Aorta (tissue), 5 donors: ENCODE data around the gene POLA1. TPM values are rescaled to one million over a fixed set of nuclear protein-coding genes. Genes with fewer than 3 reads are reported as not detected.
"Not testable (repeated sequence)": the region's sequence is repeated elsewhere in the genome, so short reads cannot be mapped to it uniquely, and the experiment has no call there.

Source experiments
- ATAC-seq: fragments of 200-7000 bp; cut with Tn5 transposase; one replicate; pipeline ENCODE4 v1.9.1; 2022; ENCODE audit warnings: moderate library complexity; ENCODE audit not compliant: low FRiP score
- DNase-seq, 2 donors: peaks; one replicate each; pipeline ENCODE4 v3.0.0-alpha.2; 2020
- H3K27ac ChIP-seq, 2 donors: one replicate each; pipeline ENCODE4 v1.5.1; 2013; ENCODE audit warnings: low read length in 2 of 2, mild to moderate bottlenecking in 2 of 2, moderate library complexity in 2 of 2, control low read depth in 1 of 2, inconsistent platforms in 1 of 2, low read depth in 1 of 2
- H3K27me3 ChIP-seq, 2 donors: one replicate each; pipeline ENCODE4 v1.6.1; 2013; ENCODE audit warnings: control low read depth in 1 of 2, low read length in 1 of 2, mild to moderate bottlenecking in 1 of 2, moderate library complexity in 1 of 2; ENCODE audit not compliant: insufficient read depth in 2 of 2, control insufficient read depth in 1 of 2
- H3K36me3 ChIP-seq, 2 donors: one replicate each; pipeline ENCODE4 v1.6.1; 2013; ENCODE audit warnings: control low read depth in 1 of 2, low read length in 1 of 2, mild to moderate bottlenecking in 1 of 2; ENCODE audit not compliant: insufficient read depth in 2 of 2, control insufficient read depth in 1 of 2
- H3K4me1 ChIP-seq, 2 donors: one replicate each; pipeline ENCODE4 v1.6.1; 2013; ENCODE audit warnings: low read length in 2 of 2, control low read depth in 1 of 2, mild to moderate bottlenecking in 1 of 2, moderate library complexity in 1 of 2; ENCODE audit not compliant: insufficient read depth in 2 of 2, control insufficient read depth in 1 of 2
- H3K4me3 ChIP-seq, 2 donors: one replicate each; pipeline ENCODE4 v1.5.1; 2013; ENCODE audit warnings: low read length in 2 of 2, control low read depth in 1 of 2, mild to moderate bottlenecking in 1 of 2
- H3K9me3 ChIP-seq: one replicate; pipeline ENCODE4 v1.6.1; 2013; ENCODE audit warnings: mild to moderate bottlenecking, low read length; ENCODE audit not compliant: control insufficient read depth
- WGBS, 2 donors: extraction: QIAGEN DNeasy Blood & Tissue Kit; methylation state at CpG; one replicate each; pipeline ENCODE4 v1.1.7; 2013; 5-methylcytosine and 5-hydroxymethylcytosine counted together
- intact Hi-C, 2 donors: fragments of 100-400 bp; cut with DNase I; formaldehyde crosslinking; loops; one replicate each; pipeline versions ENCODE4 v1.14.2 to v1.15.0; 2022
- polyA plus RNA-seq, 2 donors: library from polyadenylated mRNA; stranded (reverse); fragments of 200-250 nt; gene quantifications; one replicate each; pipeline ENCODE4 v1.2.3, GENCODE V29; 2013
- total RNA-seq, 2 donors: library from RNA; stranded (reverse); fragmentation: NEBNext Ultra II Directional; extraction: Animal tissue kit (Norgen Biotek cat#: 25700); gene quantifications; one replicate each; pipeline ENCODE4 v1.2.1, GENCODE V29; 2021
- donor health status: healthy with polysubstance abuse.
- donor health status: Bipolar disorder and iron deficiency.
- donor health status: DM: no; HTN: no; CAD: no.
- donor health status: DM: no; HTN: no; CAD: no.
- donor health status: DM: yes; HTN: yes; CAD: no.

POLA1 gene
- total and polyA plus RNA-seq, 4 donors: 1.6 to 15.6 (median 6.7) TPM

DNA sequence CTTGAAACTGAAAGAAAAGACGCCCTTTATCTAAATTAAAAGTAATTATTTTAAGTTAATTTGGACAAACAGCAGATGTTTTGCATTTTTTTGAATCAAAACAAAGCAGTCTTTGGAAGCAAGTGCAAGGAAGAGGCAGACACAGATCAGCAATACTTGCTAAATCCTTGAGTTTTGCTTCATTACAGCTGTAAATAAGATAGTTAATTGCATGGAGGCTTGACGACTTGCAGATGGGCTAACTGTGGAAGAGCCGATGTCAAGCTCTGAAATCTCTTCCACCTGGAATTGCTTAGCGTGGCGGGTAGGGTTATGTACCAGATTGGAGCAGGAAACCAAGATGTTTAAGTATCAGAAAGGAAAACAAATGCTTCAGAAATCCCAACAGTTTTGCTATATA lies 148.8 kb downstream of the POLA1 start:
- Histone ChIP-seq H3K9me3 (no peaks in the 10 kb centered on the region), H3K4me3 (no peak overlapping the region), H3K4me1 (no peaks in the 10 kb centered on the region), H3K36me3 (no peaks in the 10 kb centered on the region), H3K27me3 (no peaks in the 10 kb centered on the region), H3K27ac (no peak overlapping the region)
- ATAC-seq (no peak), DNase-seq (no peak)
- 25 to 28% methylated on average over 5 of the region's 5 CpGs for WGBS, 2 donors
- intact Hi-C loops: no loop called here

DNA sequence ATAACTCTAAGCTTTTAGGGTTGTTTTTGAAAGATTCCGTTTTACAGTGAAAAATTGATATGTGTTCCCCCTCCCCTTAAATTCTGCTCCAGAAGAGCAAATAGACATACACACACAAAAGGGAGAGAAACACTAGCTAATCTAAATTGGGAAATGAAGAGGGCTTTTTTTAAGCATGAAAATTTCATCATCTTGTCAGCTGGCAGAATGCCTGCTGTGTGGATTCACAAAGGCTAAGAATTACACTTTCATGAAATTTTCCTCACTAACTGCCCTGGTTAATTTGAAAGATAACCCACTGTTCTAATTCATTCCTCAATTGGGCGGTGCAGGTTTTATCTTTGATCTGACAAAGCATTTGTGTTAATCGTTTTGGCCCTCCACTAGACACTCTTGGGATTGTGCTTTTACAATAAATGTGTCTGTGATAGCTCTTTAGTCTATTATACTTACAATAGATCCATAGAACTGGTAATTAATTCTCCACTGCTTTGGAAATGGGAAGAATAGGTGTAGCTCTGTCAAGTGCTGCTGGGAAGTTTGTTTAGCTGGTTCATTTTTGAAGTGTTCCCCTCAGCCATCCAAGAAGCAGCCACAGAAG lies 152.9 kb downstream of the POLA1 start:
- H3K9me3 ChIP-seq: no peaks in the 10 kb centered on the region
- H3K4me1 ChIP-seq: no peaks in the 10 kb centered on the region
- no peak overlapping the region for H3K27ac ChIP-seq
- intact Hi-C loops: no loop called here
- H3K4me3 ChIP-seq: no peak overlapping the region
- H3K27me3 ChIP-seq: no peaks in the 10 kb centered on the region
- WGBS, 2 donors: 41 to 81% methylated on average over 3 of the region's 3 CpGs
- ATAC-seq (no peak), DNase-seq (no peak)
- no peaks in the 10 kb centered on the region for H3K36me3 ChIP-seq

DNA sequence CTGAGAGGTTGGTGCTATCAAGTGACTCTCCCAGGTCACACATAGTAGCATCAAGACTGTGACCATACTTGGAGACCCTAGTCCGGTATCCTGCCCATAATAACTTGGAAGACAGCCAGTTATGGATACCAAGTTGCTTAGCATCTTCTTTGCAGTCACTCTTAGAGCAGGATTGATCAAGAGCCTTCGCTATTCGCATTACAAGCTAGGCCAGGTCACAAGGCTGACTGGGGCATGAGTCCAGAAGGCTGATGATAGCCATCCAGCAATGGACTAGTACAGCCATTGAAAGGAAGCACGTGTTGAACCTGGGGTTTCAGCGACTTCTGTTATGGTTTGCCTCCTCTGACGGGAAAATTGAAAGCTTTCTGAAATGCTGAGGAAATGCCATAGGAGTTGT lies 157.6 kb downstream of the POLA1 start:
- 77 to 97% methylated on average over 6 of the region's 6 CpGs for WGBS, 2 donors
- no peaks in the 10 kb centered on the region for H3K27me3 ChIP-seq
- H3K36me3 ChIP-seq: no peaks in the 10 kb centered on the region
- ATAC-seq (no peak), DNase-seq (no peak)
- no peaks in the 10 kb centered on the region for H3K9me3 ChIP-seq
- no peaks in the 10 kb centered on the region for H3K4me1 ChIP-seq
- H3K27ac ChIP-seq: no peak overlapping the region
- no peak overlapping the region for H3K4me3 ChIP-seq
- intact Hi-C loops: no loop called here

DNA sequence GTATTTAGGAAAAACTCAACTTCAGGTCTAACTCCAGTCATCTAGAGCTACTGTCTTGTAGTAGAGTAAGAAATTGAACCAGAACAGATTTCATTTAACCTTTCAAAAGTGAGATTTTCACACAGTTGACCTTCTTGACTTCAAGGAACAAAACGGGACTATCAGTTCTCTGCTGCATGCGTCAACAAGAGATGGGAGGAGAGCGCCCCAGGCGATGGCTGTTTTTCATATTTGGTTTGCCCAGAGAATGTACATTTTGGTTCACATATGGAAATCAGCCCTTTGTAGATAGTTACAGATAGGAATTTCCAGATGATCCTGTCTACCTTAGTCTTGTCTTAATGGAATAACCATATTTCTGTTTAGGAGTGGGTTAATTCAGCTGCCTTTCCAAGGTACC lies 158.1 kb downstream of the POLA1 start:
- no peak overlapping the region for H3K4me3 ChIP-seq
- WGBS, 2 donors: 79 to 97% methylated on average over 4 of the region's 4 CpGs
- intact Hi-C loops: no loop called here
- no peak overlapping the region for H3K27ac ChIP-seq
- no peaks in the 10 kb centered on the region for H3K4me1 ChIP-seq
- no peak for ATAC-seq
- H3K27me3 ChIP-seq: no peaks in the 10 kb centered on the region
- no peaks in the 10 kb centered on the region for H3K9me3 ChIP-seq
- no peaks in the 10 kb centered on the region for H3K36me3 ChIP-seq
- no peak for DNase-seq

DNA sequence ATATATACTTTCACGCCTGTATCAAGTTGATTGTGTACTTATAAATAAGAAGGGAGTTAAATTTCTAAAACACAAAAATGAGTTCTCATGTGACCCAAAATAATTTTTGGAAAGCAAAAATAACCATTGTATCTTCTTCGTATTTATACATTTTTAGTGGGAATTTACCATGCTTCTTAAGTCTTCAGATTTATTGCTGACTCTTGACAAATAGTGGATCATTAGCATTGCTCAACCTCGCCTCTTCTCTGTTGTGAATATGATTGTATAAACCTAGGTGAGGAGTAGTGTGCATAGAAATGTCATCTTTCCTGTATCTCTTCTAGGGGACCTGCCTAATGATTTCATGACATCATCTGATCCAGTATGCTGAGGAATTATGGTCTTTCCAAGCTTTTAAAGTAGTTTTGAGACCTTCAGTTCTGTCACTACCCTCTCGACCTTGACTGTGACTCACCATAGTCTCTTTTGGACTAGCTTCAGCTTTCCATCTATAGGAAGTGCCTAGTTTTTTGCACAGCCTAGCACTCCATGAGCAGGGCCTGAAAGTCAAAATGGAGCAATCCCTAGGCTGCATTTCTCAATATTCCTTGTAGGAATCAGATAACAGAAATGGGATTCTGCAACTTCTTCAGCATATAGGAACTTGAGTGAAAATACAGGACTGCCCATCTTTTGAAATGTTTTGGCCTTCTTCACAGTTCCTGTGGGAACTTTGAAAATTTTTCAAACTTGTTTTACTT lies 164.5 kb downstream of the POLA1 start:
- ATAC-seq (no peak), DNase-seq (no peak)
- Histone ChIP-seq H3K27me3 (no peaks in the 10 kb centered on the region), H3K4me1 (no peaks in the 10 kb centered on the region), H3K36me3 (no peaks in the 10 kb centered on the region), H3K27ac (no peak overlapping the region), H3K9me3 (no peaks in the 10 kb centered on the region), H3K4me3 (no peak overlapping the region)
- intact Hi-C loops: no loop called here
- 73 to 94% methylated on average over 4 of the region's 4 CpGs for WGBS, 2 donors

DNA sequence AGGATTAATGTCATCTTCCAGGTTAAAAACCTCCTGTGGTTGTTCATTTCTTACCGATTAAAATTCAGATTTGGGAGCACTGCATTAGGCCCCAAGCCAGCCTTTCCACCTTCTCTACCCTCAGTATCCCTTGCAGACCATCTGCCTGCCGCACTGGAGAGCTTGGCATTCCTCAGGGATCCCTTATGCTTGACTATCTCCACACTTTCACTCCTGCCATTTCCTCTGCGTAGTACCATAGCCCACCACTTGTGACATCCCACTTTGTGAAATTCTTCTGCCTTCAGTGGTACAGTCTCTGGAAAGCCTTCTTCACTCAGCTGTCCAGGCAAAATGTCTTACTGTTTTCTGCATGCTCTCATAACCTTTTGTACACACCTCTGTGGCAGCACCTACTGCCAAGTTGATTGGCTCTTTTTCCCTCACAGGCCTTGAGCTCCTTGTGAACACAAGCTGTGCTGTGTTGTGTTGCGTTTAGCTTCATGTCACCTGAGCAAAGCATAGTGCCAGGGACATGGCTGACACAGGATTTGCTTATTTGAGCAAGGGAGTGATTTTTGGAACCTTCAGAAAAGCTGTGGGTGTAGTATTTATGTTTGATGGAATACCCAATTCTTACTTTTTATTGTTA lies 165.6 kb downstream of the POLA1 start:
- H3K27me3 ChIP-seq: no peaks in the 10 kb centered on the region
- no peak for ATAC-seq
- no peaks in the 10 kb centered on the region for H3K9me3 ChIP-seq
- intact Hi-C loops: no loop called here
- H3K4me1 ChIP-seq: no peaks in the 10 kb centered on the region
- WGBS, 2 donors: 69 to 97% methylated on average over 4 of the region's 4 CpGs
- H3K36me3 ChIP-seq: no peaks in the 10 kb centered on the region
- DNase-seq: no peak
- H3K4me3 ChIP-seq: no peak overlapping the region
- no peak overlapping the region for H3K27ac ChIP-seq

DNA sequence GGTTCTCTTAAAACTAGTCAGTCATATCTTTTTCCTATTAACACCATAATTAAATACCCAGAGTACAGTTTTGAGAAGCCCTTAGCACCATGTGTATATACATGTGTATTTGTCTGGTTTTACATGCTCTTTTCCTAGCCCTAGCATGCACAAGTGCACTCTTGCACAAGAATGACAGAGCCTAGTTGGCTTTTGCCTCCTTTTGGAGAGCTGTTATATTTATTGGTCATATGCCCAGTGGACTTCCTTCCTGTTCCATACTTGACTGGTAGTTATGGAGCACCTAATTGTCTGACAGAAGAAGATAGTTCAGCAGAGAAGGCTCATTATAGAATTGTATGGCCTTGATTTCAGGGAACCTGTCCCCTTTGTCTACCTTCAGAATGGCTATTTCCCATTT lies 166.4 kb downstream of the POLA1 start:
- H3K27me3 ChIP-seq: no peaks in the 10 kb centered on the region
- no peaks in the 10 kb centered on the region for H3K36me3 ChIP-seq
- H3K4me1 ChIP-seq: no peaks in the 10 kb centered on the region
- no peaks in the 10 kb centered on the region for H3K9me3 ChIP-seq
- intact Hi-C loops: no loop called here
- ATAC-seq (no peak), DNase-seq (no peak)
- no peak overlapping the region for H3K27ac ChIP-seq
- H3K4me3 ChIP-seq: no peak overlapping the region

DNA sequence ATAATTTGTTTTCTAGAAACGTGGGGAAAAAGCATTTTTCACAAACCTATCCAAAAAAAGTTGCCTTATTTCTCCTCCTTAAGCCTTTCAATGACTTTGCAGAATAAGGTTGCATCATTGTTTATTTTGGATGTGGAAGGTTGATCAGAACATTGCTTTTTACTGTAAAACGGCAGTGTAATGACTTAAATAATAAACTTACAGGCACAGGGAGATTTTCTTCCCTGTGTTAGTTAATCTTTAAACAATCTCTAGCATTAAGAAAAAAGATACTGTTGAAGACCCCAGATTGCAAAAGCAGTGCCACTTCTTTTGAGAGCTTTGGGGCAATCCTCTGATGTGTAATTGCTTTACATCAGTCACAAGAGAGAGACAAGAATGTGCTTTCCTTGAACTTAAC lies 168.6 kb downstream of the POLA1 start:
- no peaks in the 10 kb centered on the region for H3K27me3 ChIP-seq
- no peak for ATAC-seq
- 6 to 10% methylated on average over 2 of the region's 2 CpGs for WGBS, 2 donors
- no peaks in the 10 kb centered on the region for H3K9me3 ChIP-seq
- H3K4me1 ChIP-seq: no peaks in the 10 kb centered on the region
- H3K4me3 ChIP-seq: no peak overlapping the region
- no peak overlapping the region for H3K27ac ChIP-seq
- intact Hi-C loops: no loop called here
- H3K36me3 ChIP-seq: no peaks in the 10 kb centered on the region
- no peak for DNase-seq

DNA sequence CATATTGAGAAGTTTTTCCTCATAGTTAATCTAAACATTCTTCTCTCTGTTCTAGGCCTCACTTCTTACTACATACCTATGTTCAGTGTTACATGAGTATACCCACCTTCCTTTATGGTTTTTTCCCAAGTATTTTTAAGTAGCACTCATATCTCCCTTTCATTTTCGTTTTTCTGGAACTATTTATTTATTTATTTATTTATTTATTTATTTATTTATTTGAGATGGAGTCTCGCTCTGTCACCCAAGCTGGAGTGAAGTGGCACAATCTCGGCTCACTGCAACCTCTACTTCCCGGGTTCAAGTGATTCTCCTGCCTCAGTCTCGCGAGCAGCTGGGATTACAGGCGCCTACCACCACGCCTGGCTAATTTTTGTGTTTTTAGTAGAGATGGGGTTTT lies 170.1 kb downstream of the POLA1 start:
- H3K4me1 ChIP-seq, H3K27ac ChIP-seq, H3K36me3 ChIP-seq, H3K27me3 ChIP-seq, ATAC-seq, H3K9me3 ChIP-seq, intact Hi-C loops, DNase-seq, H3K4me3 ChIP-seq: not testable (repeated sequence)
- 88 to 98% methylated on average over 8 of the region's 8 CpGs for WGBS, 2 donors
